SK-N-SH treated with all-trans-retinoic acid at 6 μM for 48 hours (cell line): ENCODE data around the gene PLB1.

Source experiments
- ATAC-seq: fragments of 200-7000 bp; cut with Tn5 transposase; 3 replicates; pipeline ENCODE4 v1.9.1; 2020; ENCODE audit warnings: mild to moderate bottlenecking, moderate library complexity
- BACH2 ChIP-seq: fragments of 250-450 bp; sonication (Bioruptor Pico); IDR thresholded peaks from 2 replicates; pipeline ENCODE4 v1.9.0; 2021; ENCODE audit warnings: mild to moderate bottlenecking, borderline replicate concordance
- CSDC2 ChIP-seq: fragments of 250-450 bp; sonication (Bioruptor Pico); IDR thresholded peaks from 2 replicates; pipeline ENCODE4 v1.5.0; 2020; ENCODE audit warnings: mild to moderate bottlenecking, moderate library complexity
- CSRNP3 ChIP-seq: fragments of 250-450 bp; sonication (Bioruptor Pico); IDR thresholded peaks from 2 replicates; pipeline ENCODE4 v1.5.1; 2021; ENCODE audit warnings: mild to moderate bottlenecking, moderate library complexity
- ESRRG ChIP-seq: fragments of 250-450 bp; sonication (Bioruptor Pico); IDR thresholded peaks from 2 replicates; pipeline ENCODE4 v1.6.1; 2021; ENCODE audit warnings: mild to moderate bottlenecking
- GLIS3 ChIP-seq: fragments of 250-450 bp; sonication (Bioruptor Pico); IDR thresholded peaks from 2 replicates; pipeline ENCODE4 v1.5.0; 2020; ENCODE audit warnings: mild to moderate bottlenecking, moderate library complexity
- ISL1 ChIP-seq: fragments of 250-450 bp; sonication (Bioruptor Pico); IDR thresholded peaks from 2 replicates; pipeline ENCODE4 v2.1.2; 2022; ENCODE audit warnings: mild to moderate bottlenecking, moderate library complexity
- PPARA ChIP-seq: fragments of 250-450 bp; sonication (Bioruptor Pico); IDR thresholded peaks from 2 replicates; pipeline ENCODE4 v1.5.0; 2020; ENCODE audit warnings: mild to moderate bottlenecking, borderline replicate concordance
- RARB ChIP-seq: fragments of 250-450 bp; sonication (Bioruptor Pico); IDR thresholded peaks from 2 replicates; pipeline ENCODE4 v1.8.0; 2021; ENCODE audit warnings: mild to moderate bottlenecking, moderate library complexity
- SNAI2 ChIP-seq: fragments of 250-450 bp; sonication (Bioruptor Pico); IDR thresholded peaks from 2 replicates; pipeline ENCODE4 v1.5.0; 2020; ENCODE audit warnings: mild to moderate bottlenecking, moderate library complexity
- TCF4 ChIP-seq: fragments of 250-450 bp; sonication (Bioruptor Pico); IDR thresholded peaks from 2 replicates; pipeline ENCODE4 v1.8.0; 2021; ENCODE audit warnings: mild to moderate bottlenecking, moderate library complexity, borderline replicate concordance
- TOX ChIP-seq: fragments of 250-450 bp; sonication (Bioruptor Pico); IDR thresholded peaks from 2 replicates; pipeline ENCODE4 v1.8.0; 2021; ENCODE audit warnings: mild to moderate bottlenecking, moderate library complexity, borderline replicate concordance
- TSHZ2 ChIP-seq: fragments of 250-450 bp; sonication (Bioruptor Pico); IDR thresholded peaks from 2 replicates; pipeline ENCODE4 v1.5.0; 2020; ENCODE audit warnings: mild to moderate bottlenecking, moderate library complexity
- ZC3H10 ChIP-seq: fragments of 250-450 bp; sonication (Bioruptor Pico); IDR thresholded peaks from 2 replicates; pipeline ENCODE4 v1.5.1; 2021; ENCODE audit warnings: mild to moderate bottlenecking, moderate library complexity
- ZFP3 ChIP-seq: fragments of 250-450 bp; sonication (Bioruptor Pico); IDR thresholded peaks from 2 replicates; pipeline ENCODE4 v1.5.0; 2020; ENCODE audit warnings: mild to moderate bottlenecking, moderate library complexity
- ZFP30 ChIP-seq: fragments of 450-650 bp; formaldehyde crosslinking; IDR thresholded peaks from 2 replicates; pipeline ENCODE4 v1.5.0; 2022; ENCODE audit warnings: mild to moderate bottlenecking, moderate library complexity
- ZNF565 ChIP-seq: fragments of 450-650 bp; formaldehyde crosslinking; conservative IDR thresholded peaks from 2 replicates; pipeline ENCODE4 v1.5.0; 2020; ENCODE audit warnings: low read depth, mild to moderate bottlenecking, moderate library complexity
- ZNF70 ChIP-seq: fragments of 450-650 bp; formaldehyde crosslinking; IDR thresholded peaks from 2 replicates; pipeline ENCODE4 v1.5.0; 2020; ENCODE audit warnings: mild to moderate bottlenecking, moderate library complexity
- ZNF8 ChIP-seq: fragments of 450-650 bp; formaldehyde crosslinking; IDR thresholded peaks from 2 replicates; pipeline ENCODE4 v1.5.0; 2020; ENCODE audit warnings: mild to moderate bottlenecking, moderate library complexity
- TF ChIP-seq, protein P1 (sequence below): fragments of 250-450 bp; sonication (Bioruptor Pico); IDR thresholded peaks from 2 replicates; pipeline ENCODE4 v1.8.0; 2021; ENCODE audit warnings: low read depth, mild to moderate bottlenecking, moderate library complexity, borderline replicate concordance
- TF ChIP-seq, protein P2 (sequence below): fragments of 250-450 bp; sonication (Bioruptor Pico); IDR thresholded peaks from 2 replicates; pipeline ENCODE4 v1.8.0; 2020; ENCODE audit warnings: mild to moderate bottlenecking, moderate library complexity, borderline replicate concordance
- TF ChIP-seq, protein P3 (sequence below): fragments of 250-450 bp; sonication (Bioruptor Pico); IDR thresholded peaks from 2 replicates; pipeline ENCODE4 v1.5.1; 2020; ENCODE audit warnings: low read depth, mild to moderate bottlenecking, moderate library complexity

The PLB1 gene

GRCh38 chr2:28630341-28630740, 134.5 kb downstream of the PLB1 start:
- ATAC-seq, result no peak
- TF ChIP-seq, protein P1, sequence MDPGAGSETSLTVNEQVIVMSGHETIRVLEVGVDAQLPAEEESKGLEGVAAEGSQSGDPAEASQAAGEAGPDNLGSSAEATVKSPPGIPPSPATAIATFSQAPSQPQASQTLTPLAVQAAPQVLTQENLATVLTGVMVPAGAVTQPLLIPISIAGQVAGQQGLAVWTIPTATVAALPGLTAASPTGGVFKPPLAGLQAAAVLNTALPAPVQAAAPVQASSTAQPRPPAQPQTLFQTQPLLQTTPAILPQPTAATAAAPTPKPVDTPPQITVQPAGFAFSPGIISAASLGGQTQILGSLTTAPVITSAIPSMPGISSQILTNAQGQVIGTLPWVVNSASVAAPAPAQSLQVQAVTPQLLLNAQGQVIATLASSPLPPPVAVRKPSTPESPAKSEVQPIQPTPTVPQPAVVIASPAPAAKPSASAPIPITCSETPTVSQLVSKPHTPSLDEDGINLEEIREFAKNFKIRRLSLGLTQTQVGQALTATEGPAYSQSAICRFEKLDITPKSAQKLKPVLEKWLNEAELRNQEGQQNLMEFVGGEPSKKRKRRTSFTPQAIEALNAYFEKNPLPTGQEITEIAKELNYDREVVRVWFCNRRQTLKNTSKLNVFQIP, result no peak
- TF ChIP-seq CSRNP3 (no peak), PPARA (CRISPR knock-in tag) (no peak), ZFP3 (CRISPR knock-in tag) (no peak), TSHZ2 (CRISPR knock-in tag) (no peak), RARB (CRISPR knock-in tag) (no peak), ZC3H10 (CRISPR knock-in tag) (no peak), TOX (CRISPR knock-in tag) (no peak), CSDC2 (no peak), ZNF70 (CRISPR knock-in tag) (no peak), ESRRG (no peak), ZFP30 (CRISPR knock-in tag) (no peak), BACH2 (no peak), TCF4 (CRISPR knock-in tag) (no peak), ZNF565 (CRISPR knock-in tag) (no peak), ISL1 (CRISPR knock-in tag) (no peak), ZNF8 (no peak), GLIS3 (CRISPR knock-in tag) (no peak)
- TF ChIP-seq, protein P2, sequence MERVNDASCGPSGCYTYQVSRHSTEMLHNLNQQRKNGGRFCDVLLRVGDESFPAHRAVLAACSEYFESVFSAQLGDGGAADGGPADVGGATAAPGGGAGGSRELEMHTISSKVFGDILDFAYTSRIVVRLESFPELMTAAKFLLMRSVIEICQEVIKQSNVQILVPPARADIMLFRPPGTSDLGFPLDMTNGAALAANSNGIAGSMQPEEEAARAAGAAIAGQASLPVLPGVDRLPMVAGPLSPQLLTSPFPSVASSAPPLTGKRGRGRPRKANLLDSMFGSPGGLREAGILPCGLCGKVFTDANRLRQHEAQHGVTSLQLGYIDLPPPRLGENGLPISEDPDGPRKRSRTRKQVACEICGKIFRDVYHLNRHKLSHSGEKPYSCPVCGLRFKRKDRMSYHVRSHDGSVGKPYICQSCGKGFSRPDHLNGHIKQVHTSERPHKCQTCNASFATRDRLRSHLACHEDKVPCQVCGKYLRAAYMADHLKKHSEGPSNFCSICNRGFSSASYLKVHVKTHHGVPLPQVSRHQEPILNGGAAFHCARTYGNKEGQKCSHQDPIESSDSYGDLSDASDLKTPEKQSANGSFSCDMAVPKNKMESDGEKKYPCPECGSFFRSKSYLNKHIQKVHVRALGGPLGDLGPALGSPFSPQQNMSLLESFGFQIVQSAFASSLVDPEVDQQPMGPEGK, result no peak
- TF ChIP-seq, protein P3, sequence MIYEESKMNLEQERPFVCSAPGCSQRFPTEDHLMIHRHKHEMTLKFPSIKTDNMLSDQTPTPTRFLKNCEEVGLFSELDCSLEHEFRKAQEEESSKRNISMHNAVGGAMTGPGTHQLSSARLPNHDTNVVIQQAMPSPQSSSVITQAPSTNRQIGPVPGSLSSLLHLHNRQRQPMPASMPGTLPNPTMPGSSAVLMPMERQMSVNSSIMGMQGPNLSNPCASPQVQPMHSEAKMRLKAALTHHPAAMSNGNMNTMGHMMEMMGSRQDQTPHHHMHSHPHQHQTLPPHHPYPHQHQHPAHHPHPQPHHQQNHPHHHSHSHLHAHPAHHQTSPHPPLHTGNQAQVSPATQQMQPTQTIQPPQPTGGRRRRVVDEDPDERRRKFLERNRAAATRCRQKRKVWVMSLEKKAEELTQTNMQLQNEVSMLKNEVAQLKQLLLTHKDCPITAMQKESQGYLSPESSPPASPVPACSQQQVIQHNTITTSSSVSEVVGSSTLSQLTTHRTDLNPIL, result no peak

- TF ChIP-seq SNAI2 (CRISPR knock-in tag) (no peak), CSDC2 (no peak), ZFP3 (CRISPR knock-in tag) (no peak), TCF4 (CRISPR knock-in tag) (no peak), BACH2 (no peak), ZNF565 (CRISPR knock-in tag) (no peak), TSHZ2 (CRISPR knock-in tag) (no peak), ZNF8 (no peak), CSRNP3 (no peak)
- TF ChIP-seq, protein P2, result no peak
- ATAC-seq, result no peak
These were observed 135.8 kb downstream of the PLB1 start for GRCh38 chr2:28631514-28632206.
